Measurements from ENCODE around the gene FOXO3.

FOXO3 gene

GRCh38 chr6:108587258-108588059, 26.7 kb downstream of the FOXO3 start:
- peak; percentile 49 for DNase-seq (ENCODE audit: low read depth)
- no peak overlapping the region for H3K4me3 ChIP-seq (ENCODE audit: low read depth, low read length)

GRCh38 chr6:108588586-108588985, 27.9 kb downstream of the FOXO3 start:
- DNase-seq (ENCODE audit: low read depth) = peak; percentile 25
- H3K4me3 ChIP-seq (ENCODE audit: low read depth, low read length) = no peak overlapping the region
- TF ChIP-seq MYC (IDR thresholded peaks at IDR 0.05; ENCODE audit: low read depth, low read length) = no peak
- no peak for TF ChIP-seq MAX (IDR thresholded peaks at IDR 0.05; ENCODE audit: low read depth, low read length)
- no peak for TF ChIP-seq CTCF (IDR thresholded peaks at IDR 0.05; ENCODE audit: low read depth, low read length)
- no peak for TF ChIP-seq POLR2A (IDR thresholded peaks at IDR 0.05; ENCODE audit: extremely low read depth, insufficient read length)

More at GRCh38 chr6:108587258-108588059, 26.7 kb downstream of the FOXO3 start:
- TF ChIP-seq POLR2A (IDR thresholded peaks at IDR 0.05; ENCODE audit: extremely low read depth, insufficient read length) (no peak), CTCF (IDR thresholded peaks at IDR 0.05; ENCODE audit: low read depth, low read length) (no peak), MYC (IDR thresholded peaks at IDR 0.05; ENCODE audit: low read depth, low read length) (no peak), MAX (IDR thresholded peaks at IDR 0.05; ENCODE audit: low read depth, low read length) (no peak)

- H3K4me3 ChIP-seq (ENCODE audit: low read depth, low read length) = no peak overlapping the region
Measured at GRCh38 chr6:108589244-108589791, 28.6 kb downstream of the FOXO3 start.

GRCh38 chr6:108591040-108591816, 30.5 kb downstream of the FOXO3 start:
- H3K4me3 ChIP-seq (ENCODE audit: low read depth, low read length) = no peak overlapping the region
- DNase-seq (ENCODE audit: low read depth) = no peak
- TF ChIP-seq MYC (IDR thresholded peaks at IDR 0.05; ENCODE audit: low read depth, low read length) = no peak
- TF ChIP-seq POLR2A (IDR thresholded peaks at IDR 0.05; ENCODE audit: extremely low read depth, insufficient read length) = no peak
- no peak for TF ChIP-seq MAX (IDR thresholded peaks at IDR 0.05; ENCODE audit: low read depth, low read length)
- TF ChIP-seq CTCF (IDR thresholded peaks at IDR 0.05; ENCODE audit: low read depth, low read length) = no peak

More at GRCh38 chr6:108589244-108589791, 28.6 kb downstream of the FOXO3 start:
- no peak for TF ChIP-seq CTCF (IDR thresholded peaks at IDR 0.05; ENCODE audit: low read depth, low read length)
- TF ChIP-seq POLR2A (IDR thresholded peaks at IDR 0.05; ENCODE audit: extremely low read depth, insufficient read length) = no peak
- TF ChIP-seq MAX (IDR thresholded peaks at IDR 0.05; ENCODE audit: low read depth, low read length) = no peak
- no peak for TF ChIP-seq MYC (IDR thresholded peaks at IDR 0.05; ENCODE audit: low read depth, low read length)
- peak; percentile 54 for DNase-seq (ENCODE audit: low read depth)

- H3K4me3 ChIP-seq (ENCODE audit: low read depth, low read length) = no peak overlapping the region
- peak; percentile 98 for TF ChIP-seq MAX (IDR thresholded peaks at IDR 0.05; ENCODE audit: low read depth, low read length)
- TF ChIP-seq MYC (IDR thresholded peaks at IDR 0.05; ENCODE audit: low read depth, low read length) = peak; percentile 87
- no peak for TF ChIP-seq CTCF (IDR thresholded peaks at IDR 0.05; ENCODE audit: low read depth, low read length)
- no peak for TF ChIP-seq POLR2A (IDR thresholded peaks at IDR 0.05; ENCODE audit: extremely low read depth, insufficient read length)
- DNase-seq (ENCODE audit: low read depth) = peak; percentile 89
Measured at GRCh38 chr6:108592371-108593337, 31.9 kb downstream of the FOXO3 start.

Data from NB4 (cell line).